Right lobe of liver (tissue), 4 donors: ENCODE measurements around the gene ZCCHC24.

Experiments used
- POLR2A ChIP-seq: fragments of 450-650 bp; IDR thresholded peaks from one replicate; pipeline ENCODE4 v1.6.1; 2017; ENCODE audit warnings: antibody characterized with exemption, mild to moderate bottlenecking
- TF ChIP-seq, protein P1 (sequence below), 4 donors: fragments of 200-600 bp in 3 of 4; fragments of 450-650 bp in 1 of 4; IDR thresholded peaks; one replicate each; pipeline versions ENCODE4 v1.5.1 to v1.8.0; 2016 to 2022; ENCODE audit warnings: antibody characterized with exemption in 4 of 4, mild to moderate bottlenecking in 2 of 4
- donor health status: DM: no; HTN: no; CAD: no.
- donor health status: DM: no; HTN: no; CAD: no.
- donor health status: DM: no; HTN: yes; CAD: no.

GRCh38 chr10:79430325-79430905 is 15.0 kb downstream of the ZCCHC24 start:
- TF ChIP-seq, protein P1, sequence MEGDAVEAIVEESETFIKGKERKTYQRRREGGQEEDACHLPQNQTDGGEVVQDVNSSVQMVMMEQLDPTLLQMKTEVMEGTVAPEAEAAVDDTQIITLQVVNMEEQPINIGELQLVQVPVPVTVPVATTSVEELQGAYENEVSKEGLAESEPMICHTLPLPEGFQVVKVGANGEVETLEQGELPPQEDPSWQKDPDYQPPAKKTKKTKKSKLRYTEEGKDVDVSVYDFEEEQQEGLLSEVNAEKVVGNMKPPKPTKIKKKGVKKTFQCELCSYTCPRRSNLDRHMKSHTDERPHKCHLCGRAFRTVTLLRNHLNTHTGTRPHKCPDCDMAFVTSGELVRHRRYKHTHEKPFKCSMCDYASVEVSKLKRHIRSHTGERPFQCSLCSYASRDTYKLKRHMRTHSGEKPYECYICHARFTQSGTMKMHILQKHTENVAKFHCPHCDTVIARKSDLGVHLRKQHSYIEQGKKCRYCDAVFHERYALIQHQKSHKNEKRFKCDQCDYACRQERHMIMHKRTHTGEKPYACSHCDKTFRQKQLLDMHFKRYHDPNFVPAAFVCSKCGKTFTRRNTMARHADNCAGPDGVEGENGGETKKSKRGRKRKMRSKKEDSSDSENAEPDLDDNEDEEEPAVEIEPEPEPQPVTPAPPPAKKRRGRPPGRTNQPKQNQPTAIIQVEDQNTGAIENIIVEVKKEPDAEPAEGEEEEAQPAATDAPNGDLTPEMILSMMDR (IDR thresholded peaks at IDR 0.05) = no peak
- no peak for TF ChIP-seq POLR2A
